K562 (cell line): ENCODE results near the gene TMEM114. TPM values are rescaled to one million over a fixed set of nuclear protein-coding genes. Genes with fewer than 3 reads are reported as not detected.
A peak's percentile ranks its signal among the peaks of the same experiment; 100 is the strongest.

ENCODE experiments used
- CHCHD3 ChIP-seq: fragments of 250-450 bp; sonication (Bioruptor Pico); IDR thresholded peaks from 2 replicates; pipeline ENCODE4 v2.1.2; 2022; ENCODE audit warnings: mild to moderate bottlenecking
- E2F1 ChIP-seq: sonication (generic); formaldehyde crosslinking; IDR thresholded peaks from 2 replicates; pipeline ENCODE4 v1.8.1; 2023; ENCODE audit warnings: mild to moderate bottlenecking, missing genetic modification reagents, moderate library complexity
- ELF2 ChIP-seq: fragments of 250-450 bp; sonication (Bioruptor Pico); IDR thresholded peaks from 2 replicates; pipeline ENCODE4 v1.5.0; 2021; ENCODE audit warnings: mild to moderate bottlenecking
- FOXA3 ChIP-seq, 2 experiments: fragments of 450-650 bp in 1 of 2; sonication (generic) in 1 of 2; formaldehyde crosslinking; IDR thresholded peaks in 1 of 2; conservative IDR thresholded peaks in 1 of 2; 2 replicates each; pipeline versions ENCODE4 v1.4.0 to v1.8.0; 2020 to 2022; ENCODE audit warnings: mild to moderate bottlenecking in 2 of 2, missing genetic modification reagents in 1 of 2
- HDAC6 ChIP-seq: IDR thresholded peaks from 2 replicates; pipeline ENCODE4 v1.6.1; 2012; ENCODE audit warnings: low read depth, mild to moderate bottlenecking, control low read depth, inconsistent platforms, low read length, moderate library complexity
- HIVEP1 ChIP-seq: fragments of 250-450 bp; sonication (Bioruptor Pico); IDR thresholded peaks from 2 replicates; pipeline ENCODE4 v1.4.0; 2020; ENCODE audit warnings: mild to moderate bottlenecking
- REST ChIP-seq, 2 experiments: fragments of 450-650 bp; formaldehyde crosslinking in 1 of 2; IDR thresholded peaks; 2 replicates each; pipeline versions ENCODE4 v1.4.0 to v1.6.1; 2014 to 2020; ENCODE audit warnings: mild to moderate bottlenecking in 2 of 2, borderline replicate concordance in 1 of 2, low read depth in 1 of 2
- RREB1 ChIP-seq: fragments of 250-450 bp; sonication (Bioruptor Pico); IDR thresholded peaks from 2 replicates; pipeline ENCODE4 v1.4.0; 2020
- TOE1 ChIP-seq, 2 experiments: fragments of 450-650 bp in 1 of 2; sonication (generic) in 1 of 2; formaldehyde crosslinking in 1 of 2; IDR thresholded peaks; 2 replicates each; pipeline versions ENCODE4 v1.7.1 to v1.8.0; 2016 to 2022; ENCODE audit warnings: borderline replicate concordance in 2 of 2, mild to moderate bottlenecking in 2 of 2, antibody characterized with exemption in 1 of 2, inconsistent platforms in 1 of 2, low read depth in 1 of 2, missing genetic modification reagents in 1 of 2, moderate library complexity in 1 of 2
- ZNF384 ChIP-seq: IDR thresholded peaks from 2 replicates; pipeline ENCODE4 v1.6.1; 2012; ENCODE audit warnings: low read depth, low read length, improper control_type of control experiment
- ZNF695 ChIP-seq: fragments of 450-650 bp; formaldehyde crosslinking; IDR thresholded peaks from 2 replicates; pipeline ENCODE4 v1.4.0; 2020; ENCODE audit warnings: mild to moderate bottlenecking, moderate library complexity
- polyA plus RNA-seq, 8 experiments: library from polyadenylated mRNA; depleted of rRNA in 4 of 8; stranded (reverse) in 5 of 8; unstranded in 3 of 8; fragments of >200 nt; fragmentation: Nextera tagmentation in 2 of 8; fragmentation: Illumina TruSeq in 1 of 8; extraction: Ambion mirVana in 2 of 8; extraction: Trizol in 1 of 8; gene quantifications; 2 replicates each; pipeline versions ENCODE4 v1.2.1 to v1.2.3, GENCODE V29; 2011 to 2014; ENCODE audit warnings: inconsistent platforms in 1 of 8, missing spikeins in 1 of 8
- total RNA-seq, 7 experiments: library from RNA; depleted of rRNA in 6 of 7; stranded (reverse); fragments of >200 nt in 6 of 7; fragmentation: Illumina TruSeq in 2 of 7; extraction: Trizol in 2 of 7; gene quantifications; 2 replicates each; pipeline versions ENCODE4 v1.2.1 to v1.2.3, GENCODE V29; 2011 to 2021; ENCODE audit warnings: low replicate concordance in 1 of 7

TMEM114 gene
- total and polyA plus RNA-seq, 9 of the 15 experiments (the other 6 are each of a cell fraction or from before 2014, with no cell fraction given), result not detected

GRCh38 chr16:8634991-8635736 lies 44.9 kb upstream of the TMEM114 start (continued):
- TF ChIP-seq REST (IDR thresholded peaks at IDR 0.05; ENCODE audit: borderline replicate concordance) (peak; percentile 63), REST (CRISPR knock-in tag; IDR thresholded peaks at IDR 0.05; ENCODE audit: low read depth) (no peak), RREB1 (CRISPR knock-in tag) (no peak), HIVEP1 (CRISPR knock-in tag) (no peak), FOXA3 (CRISPR knock-in tag; conservative IDR thresholded peaks at IDR 0.05 in 1 of 2, IDR thresholded peaks at IDR 0.05 in 1 of 2) (no peak), ZNF695 (CRISPR knock-in tag) (no peak), ZNF384 (peak; percentile 40; the same call in 1 of the 2 replicates), TOE1 (IDR thresholded peaks at IDR 0.05; ENCODE audit: borderline replicate concordance) (no peak), TOE1 (CRISPR knock-in tag; IDR thresholded peaks at IDR 0.05; ENCODE audit: borderline replicate concordance, low read depth) (no peak), HDAC6 (no peak), CHCHD3 (CRISPR knock-in tag) (no peak), ELF2 (CRISPR knock-in tag) (no peak), E2F1 (no peak)
